ENCODE measurements around the gene CACNA1I.
A peak's percentile ranks its signal among the peaks of the same experiment; 100 is the strongest.
"Not testable (repeated sequence)": the region's sequence is repeated elsewhere in the genome, so short reads cannot be mapped to it uniquely, and the experiment has no call there.

The CACNA1I gene

GRCh38 chr22:39721206-39722031, 150.9 kb downstream of the CACNA1I start:
- DNase-seq (ENCODE audit: low read depth), result no peak

- no peak for DNase-seq (ENCODE audit: low read depth)
Measured at GRCh38 chr22:39722032-39722325, 151.4 kb downstream of the CACNA1I start.

- DNase-seq (ENCODE audit: low read depth), result no peak
Measured at GRCh38 chr22:39722501-39722900, 151.9 kb downstream of the CACNA1I start.

GRCh38 chr22:39723463-39723862, 152.9 kb downstream of the CACNA1I start:
- DNase-seq (ENCODE audit: low read depth), result no peak

- peak; percentile 69 for DNase-seq (ENCODE audit: low read depth)
Measured at GRCh38 chr22:39723899-39724351, 153.4 kb downstream of the CACNA1I start.

- DNase-seq (ENCODE audit: low read depth), result no peak
Measured at GRCh38 chr22:39724390-39724789, 153.8 kb downstream of the CACNA1I start.

GRCh38 chr22:39724857-39725256, 154.3 kb downstream of the CACNA1I start:
- DNase-seq (ENCODE audit: low read depth), result no peak

- no peak for DNase-seq (ENCODE audit: low read depth)
Measured at GRCh38 chr22:39725351-39726035, 154.9 kb downstream of the CACNA1I start.

- peak; percentile 56 for DNase-seq (ENCODE audit: low read depth)
Measured at GRCh38 chr22:39727541-39727940, 157.0 kb downstream of the CACNA1I start.

- no peak for DNase-seq (ENCODE audit: low read depth)
Measured at GRCh38 chr22:39728236-39728860, 157.8 kb downstream of the CACNA1I start.

GRCh38 chr22:39729141-39729934, 158.8 kb downstream of the CACNA1I start:
- DNase-seq (ENCODE audit: low read depth), result no peak

GRCh38 chr22:39731481-39731880, 160.9 kb downstream of the CACNA1I start:
- DNase-seq (ENCODE audit: low read depth), result no peak

GRCh38 chr22:39731881-39732555, 161.5 kb downstream of the CACNA1I start:
- DNase-seq (ENCODE audit: low read depth), result no peak

- DNase-seq (ENCODE audit: low read depth), result no peak
Measured at GRCh38 chr22:39732625-39733024, 162.1 kb downstream of the CACNA1I start.

GRCh38 chr22:39733191-39733590, 162.6 kb downstream of the CACNA1I start:
- no peak for DNase-seq (ENCODE audit: low read depth)

GRCh38 chr22:39734046-39734445, 163.5 kb downstream of the CACNA1I start:
- not testable (repeated sequence) for DNase-seq (ENCODE audit: low read depth)

- no peak for DNase-seq (ENCODE audit: low read depth)
Measured at GRCh38 chr22:39734866-39735265, 164.3 kb downstream of the CACNA1I start.

- no peak for DNase-seq (ENCODE audit: low read depth)
Measured at GRCh38 chr22:39735776-39736175, 165.2 kb downstream of the CACNA1I start.

GRCh38 chr22:39738746-39739145, 168.2 kb downstream of the CACNA1I start:
- DNase-seq (ENCODE audit: low read depth), result peak; percentile 57
